VCaP (cell line): ENCODE data around the gene PPP1R18.

Experiments used
- H3K27ac ChIP-seq: fragments of 450-650 bp; 2 replicates; pipeline ENCODE4 v1.5.1; 2017
- CTCF ChIP-seq: fragments of 450-650 bp; conservative IDR thresholded peaks from 2 replicates; pipeline ENCODE4 v1.5.1; 2017; ENCODE audit warnings: mild to moderate bottlenecking, moderate library complexity

The PPP1R18 gene

DNA sequence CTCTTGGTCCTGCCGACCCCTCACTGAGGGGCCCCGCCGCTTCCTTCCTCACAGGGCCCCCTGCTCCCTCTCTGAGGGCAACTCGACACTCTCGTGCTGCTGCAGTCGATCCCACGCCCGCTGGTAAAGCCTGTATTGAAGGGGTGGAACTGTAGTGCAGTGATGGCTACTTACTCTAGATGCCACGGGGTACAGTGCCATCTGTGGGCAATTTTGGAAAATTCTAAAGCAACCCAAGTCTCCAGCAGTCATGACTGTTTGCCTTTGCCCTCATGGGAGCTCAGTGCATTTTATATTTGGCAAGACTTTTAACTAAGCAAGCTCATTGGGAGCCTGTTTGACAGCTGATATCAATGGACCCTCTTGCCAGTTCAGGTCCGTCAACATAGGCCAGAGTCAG, 46.0 kb downstream of the PPP1R18 start:
- no peak overlapping the region for H3K27ac ChIP-seq
- peak; percentile 23; the same call in 1 of the 2 replicates for TF ChIP-seq CTCF

DNA sequence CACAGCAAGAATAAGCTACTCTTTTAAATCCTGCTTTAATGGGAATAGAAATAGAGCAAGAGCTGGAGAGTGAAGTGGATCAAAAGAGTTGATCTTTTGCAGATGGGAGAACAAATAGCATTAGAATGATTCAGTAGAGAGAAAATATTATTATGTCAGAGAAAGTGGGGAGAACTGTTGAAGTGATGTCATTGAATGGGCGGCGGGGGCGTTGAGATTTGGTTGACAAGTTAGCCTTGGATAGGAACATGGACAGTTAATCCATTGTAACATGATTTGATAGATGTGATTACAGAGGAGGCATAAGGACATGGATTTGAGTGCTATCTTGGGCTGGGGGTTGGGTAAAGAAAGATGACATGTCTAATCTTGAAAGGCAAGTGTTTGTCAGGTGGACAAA, 50.6 kb downstream of the PPP1R18 start:
- no peak for TF ChIP-seq CTCF
- no peak overlapping the region for H3K27ac ChIP-seq

GRCh38 chr6:30626484-30627366, 59.7 kb downstream of the PPP1R18 start, which contains the start of gene ATAT1:
TSS of gene ATAT1 (plus strand) at chr6:30626874.
- peak; percentile 29 for TF ChIP-seq CTCF
- H3K27ac ChIP-seq, result peak within 1 kb of the TSS; percentile 76
